Measurements from ENCODE around the gene CMTR1. TPM values are rescaled to one million over a fixed set of nuclear protein-coding genes. Genes with fewer than 3 reads are reported as not detected.
"Not testable (repeated sequence)": the region's sequence is repeated elsewhere in the genome, so short reads cannot be mapped to it uniquely, and the experiment has no call there.

Gene CMTR1
- total RNA-seq, 4 donors from 2014 or later = 35.1 to 49.2 (median 41.4) TPM

DNA sequence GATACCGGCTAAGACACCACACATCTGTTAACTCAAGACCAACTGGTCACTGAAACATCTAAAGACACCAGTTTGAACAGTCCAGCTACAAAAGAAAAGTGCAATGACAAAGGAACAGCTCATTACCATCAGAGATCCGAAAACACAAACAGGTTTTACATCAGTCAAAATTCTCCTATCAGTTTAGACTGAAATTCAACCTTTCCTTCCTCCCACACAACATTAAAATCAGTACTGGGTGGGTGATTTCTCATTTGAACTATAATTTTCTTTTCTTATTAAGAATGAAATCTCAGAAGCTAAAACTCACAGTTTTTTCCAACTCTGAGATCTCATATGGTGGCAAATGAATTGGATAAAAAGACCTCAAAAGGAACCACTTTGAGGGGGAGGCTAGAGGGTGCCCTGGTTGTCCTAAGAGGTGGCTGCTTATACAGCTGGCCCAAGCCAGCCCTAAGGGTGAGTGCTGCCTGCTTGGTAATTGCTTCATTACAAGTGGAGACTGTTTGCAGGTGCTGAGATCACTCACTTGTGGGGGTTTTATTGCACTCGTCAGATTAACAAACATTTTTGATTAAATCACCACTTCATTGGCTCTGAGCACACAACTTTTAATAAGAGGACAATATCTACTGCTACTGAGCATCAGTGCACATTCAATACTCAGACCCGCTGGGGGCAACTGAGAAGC, 62.4 kb downstream of the CMTR1 start:
- Histone ChIP-seq H3K9me3 (no peaks in the 10 kb centered on the region), H3K4me3 (no peak overlapping the region), H3K4me1 (peaks cover 0 to 42% (median 5%) of the 10 kb centered on the region in 3 donors), H3K27ac (no peak overlapping the region), H3K27me3 (no peaks in the 10 kb centered on the region), H3K36me3 (no peaks in the 10 kb centered on the region)
- ATAC-seq = no peak
- no peak for TF ChIP-seq POLR2A (IDR thresholded peaks at IDR 0.05)
- no peak for TF ChIP-seq EP300 (IDR thresholded peaks at IDR 0.05)
- no peak for TF ChIP-seq CTCF (IDR thresholded peaks at IDR 0.05)
- no peak for TF ChIP-seq POLR2AphosphoS5 (IDR thresholded peaks at IDR 0.05)
- WGBS, 2 donors (ENCODE audit: low coverage in 1 of 2) = 64 to 86% methylated on average over 3 to 4 of the region's 4 CpGs

GRCh38 chr6:37496951-37497885, 64.2 kb downstream of the CMTR1 start:
- no peaks in the 10 kb centered on the region for H3K27me3 ChIP-seq
- no peaks in the 10 kb centered on the region for H3K36me3 ChIP-seq
- ATAC-seq = no peak
- TF ChIP-seq CTCF (IDR thresholded peaks at IDR 0.05) = no peak
- no peak for TF ChIP-seq EP300 (IDR thresholded peaks at IDR 0.05)
- TF ChIP-seq POLR2A (IDR thresholded peaks at IDR 0.05) = no peak
- TF ChIP-seq POLR2AphosphoS5 (IDR thresholded peaks at IDR 0.05) = no peak
- H3K27ac ChIP-seq = no peak overlapping the region
- peaks cover 0 to 31% (median 5%) of the 10 kb centered on the region in 3 donors for H3K4me1 ChIP-seq
- H3K9me3 ChIP-seq = no peaks in the 10 kb centered on the region
- 78 to 89% methylated on average over 4 to 7 of the region's 13 CpGs for WGBS, 2 donors (ENCODE audit: low coverage in 1 of 2)
- no peak overlapping the region for H3K4me3 ChIP-seq

DNA sequence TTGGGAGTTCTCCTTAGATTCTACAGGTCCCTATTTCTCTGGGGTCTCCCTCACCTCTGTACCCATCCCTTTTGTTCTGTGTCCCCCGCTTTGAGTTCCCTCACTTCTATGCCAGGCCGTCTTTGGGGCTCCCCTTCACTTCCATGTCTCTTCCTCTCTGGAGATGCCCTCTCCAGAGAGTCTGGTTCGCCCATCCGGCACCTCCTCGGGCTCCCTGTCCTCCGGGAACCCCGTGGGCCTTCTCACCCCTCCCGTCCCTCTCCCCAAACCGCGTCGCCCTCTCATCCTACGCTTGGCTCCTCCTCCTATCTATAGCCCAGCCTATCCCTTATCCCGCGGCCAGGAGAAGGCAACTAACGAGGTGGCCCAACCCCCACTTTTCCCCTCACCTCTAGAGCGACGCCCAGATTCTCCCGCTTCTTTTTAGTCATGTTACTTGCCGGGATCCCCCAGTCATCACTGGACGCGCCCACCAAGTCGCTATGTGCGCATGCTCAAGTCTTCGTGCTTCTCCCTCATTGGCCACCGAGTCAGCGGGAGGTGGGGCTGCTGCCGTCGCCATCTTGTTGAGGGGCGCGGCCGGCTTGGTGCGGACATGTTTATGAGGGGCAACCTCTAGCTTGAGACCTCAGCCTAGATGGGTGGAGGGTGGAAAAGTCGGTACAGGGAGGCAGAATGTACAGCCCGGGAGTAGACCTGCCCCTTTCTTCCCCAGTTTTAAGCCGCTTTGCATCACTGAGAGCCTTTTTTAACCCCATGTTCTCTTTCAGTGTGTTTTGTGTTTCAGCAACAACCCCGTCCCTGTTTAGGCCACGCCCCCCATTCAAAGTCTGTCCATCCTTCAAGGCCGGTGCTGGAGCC, 66.6 kb downstream of the CMTR1 start, which contains the start of gene CCDC167:
Gene CCDC167, minus strand, starts transcription at position 461 of the 861 bp plus-strand sequence. Its CDS starts 30 bp downstream, at position 431.
- Histone ChIP-seq H3K36me3 (no peaks in the 10 kb centered on the region), H3K4me1 (peaks cover 0 to 15% (median 5%) of the 10 kb centered on the region in 3 donors), H3K9me3 (no peaks in the 10 kb centered on the region), H3K27ac (peak within 1 kb of the TSS in 3 of 4 donors; percentile 3 to 72 (median 54)), H3K4me3 (peak within 1 kb of the TSS; percentile 71 to 76), H3K27me3 (no peaks in the 10 kb centered on the region)
- no peak for TF ChIP-seq POLR2A (IDR thresholded peaks at IDR 0.05)
- peak in 1 of 4 experiments; percentile 7 for TF ChIP-seq CTCF (IDR thresholded peaks at IDR 0.05)
- peak; percentile 38 for TF ChIP-seq POLR2AphosphoS5 (IDR thresholded peaks at IDR 0.05)
- peak; percentile 99 for ATAC-seq
- 2 to 5% methylated on average over 13 to 32 of the region's 38 CpGs for WGBS, 2 donors (ENCODE audit: low coverage in 1 of 2)

DNA sequence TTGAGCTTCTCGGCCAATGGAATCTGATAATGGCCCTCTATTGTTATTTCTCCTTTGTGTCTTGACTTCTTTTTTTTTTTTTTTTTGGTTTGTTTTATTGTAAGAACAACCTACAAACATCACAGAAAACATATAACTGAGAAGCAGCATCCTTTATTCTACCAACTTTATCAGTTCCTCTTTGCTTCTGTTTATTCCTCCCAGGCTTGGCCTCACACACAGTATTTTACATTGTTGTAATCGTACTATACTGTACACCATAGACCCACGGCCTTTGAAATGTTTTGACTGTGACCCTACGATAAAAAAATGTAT, 67.2 kb downstream of the CMTR1 start:
- no peak overlapping the region for H3K27ac ChIP-seq
- 0 to 66% methylated on average over 1 to 4 of the region's 4 CpGs for WGBS, 2 donors (ENCODE audit: low coverage in 1 of 2)
- no peak for ATAC-seq
- peaks cover 0 to 15% (median 5%) of the 10 kb centered on the region in 3 donors for H3K4me1 ChIP-seq
- H3K4me3 ChIP-seq = peak overlapping the region in 1 of 2 donors; percentile 71
- H3K36me3 ChIP-seq = no peaks in the 10 kb centered on the region
- no peaks in the 10 kb centered on the region for H3K27me3 ChIP-seq
- no peak for TF ChIP-seq CTCF (IDR thresholded peaks at IDR 0.05)
- TF ChIP-seq EP300 (IDR thresholded peaks at IDR 0.05) = no peak
- no peak for TF ChIP-seq POLR2AphosphoS5 (IDR thresholded peaks at IDR 0.05)
- TF ChIP-seq POLR2A (IDR thresholded peaks at IDR 0.05) = no peak
- H3K9me3 ChIP-seq = no peaks in the 10 kb centered on the region

DNA sequence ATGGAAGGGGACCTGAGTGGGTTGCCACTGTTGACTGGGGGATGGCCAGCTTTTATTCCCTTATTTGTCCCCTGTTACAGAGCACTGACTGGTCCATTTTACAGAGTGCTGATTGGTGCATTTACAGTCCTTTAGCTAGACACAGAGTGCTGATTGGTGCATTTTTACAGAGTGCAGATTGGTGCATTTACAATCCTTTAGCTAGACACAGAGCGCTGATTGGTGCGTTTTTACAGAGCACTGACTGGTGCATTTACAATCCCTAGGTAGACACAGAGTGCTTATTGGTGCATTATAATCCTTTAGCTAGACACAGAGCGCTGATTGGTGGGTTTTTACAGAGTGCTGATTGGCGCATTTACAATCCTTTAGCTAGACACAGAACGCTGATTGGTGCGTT, 67.9 kb downstream of the CMTR1 start:
- not testable (repeated sequence) for H3K36me3 ChIP-seq, H3K9me3 ChIP-seq, H3K4me3 ChIP-seq, H3K27ac ChIP-seq, H3K27me3 ChIP-seq, ATAC-seq
- H3K4me1 ChIP-seq = peaks cover 0 to 15% (median 5%) of the 10 kb centered on the region in 3 donors
- 100% methylated on average over 3 of the region's 6 CpGs; no CpG with 5 or more reads in 1 of the 2 donors for WGBS, 2 donors (ENCODE audit: low coverage in 1 of 2)
